WTC11 (cell line): ENCODE data around the gene FAM120AOS. TPM values are rescaled to one million over a fixed set of nuclear protein-coding genes. Genes with fewer than 3 reads are reported as not detected.

Source experiments
- ATAC-seq: fragments of 200-7000 bp; cut with Tn5 transposase; 2 replicates; pipeline ENCODE4 v1.10.0; 2021; ENCODE audit warnings: mild to moderate bottlenecking, moderate library complexity
- CTCF ChIA-PET: fragments of 300-600 bp; sonication (Branson Sonifier 250); formaldehyde crosslinking; loops from one replicate; lab custom pipeline; 2021; ENCODE audit warnings: antibody characterized with exemption; lab: Charles Lee
- POLR2A ChIA-PET: fragments of 350-600 bp; sonication (Branson Sonifier 250); formaldehyde crosslinking; loops from one replicate; lab custom pipeline; 2021; ENCODE audit warnings: antibody characterized with exemption; lab: Charles Lee
- DNase-seq: peaks from one replicate; pipeline ENCODE4 v3.0.0; 2021; ENCODE audit warnings: low spot score
- H3K27ac Mint-ChIP-seq: 2 replicates; pipeline ENCODE4 v1.8.0; 2021; ENCODE audit warnings: mixed read lengths
- H3K27me3 Mint-ChIP-seq: 2 replicates; pipeline ENCODE4 v1.8.0; 2021; ENCODE audit warnings: low read depth, mild to moderate bottlenecking, moderate library complexity, mixed read lengths
- H3K36me3 Mint-ChIP-seq: 2 replicates; pipeline ENCODE4 v1.8.0; 2021; ENCODE audit warnings: mixed read lengths
- H3K4me1 Mint-ChIP-seq: 2 replicates; pipeline ENCODE4 v1.8.0; 2022; ENCODE audit warnings: mixed read lengths
- H3K4me3 Mint-ChIP-seq: 2 replicates; pipeline ENCODE4 v1.8.0; 2021; ENCODE audit warnings: mild to moderate bottlenecking, moderate library complexity, mixed read lengths
- H3K9me3 Mint-ChIP-seq: 2 replicates; pipeline ENCODE4 v1.8.0; 2021; ENCODE audit warnings: mixed read lengths
- ATF1 ChIP-seq: sonication (generic); formaldehyde crosslinking; IDR thresholded peaks from 2 replicates; pipeline ENCODE4 v1.8.1; 2023; ENCODE audit warnings: mild to moderate bottlenecking, moderate library complexity, missing genetic modification reagents
- CREB1 ChIP-seq: sonication (generic); formaldehyde crosslinking; IDR thresholded peaks from 2 replicates; pipeline ENCODE4 v1.8.0; 2023; ENCODE audit warnings: mild to moderate bottlenecking, missing genetic modification reagents
- CTCF ChIP-seq: fragments of 200-600 bp; IDR thresholded peaks from 2 replicates; pipeline ENCODE4 v1.8.0; 2022; ENCODE audit warnings: antibody characterized with exemption
- GTF2I ChIP-seq: fragments of 250-450 bp; sonication (Bioruptor Pico); conservative IDR thresholded peaks from 2 replicates; pipeline ENCODE4 v1.4.0; 2021; ENCODE audit warnings: mild to moderate bottlenecking
- HMGA2 ChIP-seq: fragments of 250-450 bp; sonication (Bioruptor Pico); IDR thresholded peaks from 2 replicates; pipeline ENCODE4 v1.4.0; 2021; ENCODE audit warnings: mild to moderate bottlenecking, moderate library complexity
- IRF2 ChIP-seq: sonication (generic); formaldehyde crosslinking; IDR thresholded peaks from 2 replicates; pipeline ENCODE4 v1.8.0; 2022; ENCODE audit warnings: low read depth, missing genetic modification reagents, borderline replicate concordance
- JAZF1 ChIP-seq: fragments of 250-450 bp; sonication (Bioruptor Pico); IDR thresholded peaks from 2 replicates; pipeline ENCODE4 v1.9.0; 2021; ENCODE audit warnings: moderate library complexity, mild to moderate bottlenecking, inconsistent platforms
- JUN ChIP-seq: sonication (generic); formaldehyde crosslinking; IDR thresholded peaks from 2 replicates; pipeline ENCODE4 v1.8.0; 2023; ENCODE audit warnings: mild to moderate bottlenecking, missing genetic modification reagents
- MAX ChIP-seq: sonication (generic); formaldehyde crosslinking; IDR thresholded peaks from 2 replicates; pipeline ENCODE4 v1.8.0; 2022; ENCODE audit warnings: mild to moderate bottlenecking, missing genetic modification reagents
- PRDM15 ChIP-seq: sonication (generic); formaldehyde crosslinking; IDR thresholded peaks from 2 replicates; pipeline ENCODE4 v1.8.0; 2022; ENCODE audit warnings: missing genetic modification reagents
- SMAD4 ChIP-seq: sonication (generic); formaldehyde crosslinking; IDR thresholded peaks from 2 replicates; pipeline ENCODE4 v1.8.0; 2022; ENCODE audit warnings: mild to moderate bottlenecking, missing genetic modification reagents
- SOX15 ChIP-seq: fragments of 250-450 bp; sonication (Bioruptor Pico); IDR thresholded peaks from 2 replicates; pipeline ENCODE4 v1.9.0; 2021; ENCODE audit warnings: mild to moderate bottlenecking
- STAT6 ChIP-seq: sonication (generic); formaldehyde crosslinking; conservative IDR thresholded peaks from 2 replicates; pipeline ENCODE4 v1.8.1; 2023; ENCODE audit warnings: mild to moderate bottlenecking, low read depth, missing genetic modification reagents, moderate library complexity
- ZNF219 ChIP-seq: sonication (generic); formaldehyde crosslinking; IDR thresholded peaks from 2 replicates; pipeline ENCODE4 v1.8.0; 2023; ENCODE audit warnings: missing genetic modification reagents, mild to moderate bottlenecking, borderline replicate concordance
- ZNF281 ChIP-seq: sonication (generic); formaldehyde crosslinking; IDR thresholded peaks from 2 replicates; pipeline ENCODE4 v1.8.0; 2023; ENCODE audit warnings: mild to moderate bottlenecking, missing genetic modification reagents
- ZNF512 ChIP-seq: sonication (generic); formaldehyde crosslinking; IDR thresholded peaks from 2 replicates; pipeline ENCODE4 v1.8.1; 2022; ENCODE audit warnings: missing genetic modification reagents, borderline replicate concordance
- total RNA-seq: library from RNA; stranded (reverse); gene quantifications from 3 replicates; pipeline ENCODE4 v1.2.3, GENCODE V29; 2021

Gene FAM120AOS
- total RNA-seq, 1 experiment from 2014 or later = 44.4 TPM

GRCh38 chr9:93477397-93477796, 24.0 kb upstream of the FAM120AOS start:
- no peak for ATAC-seq
- Mint-ChIP-seq H3K27ac (peak overlapping the region; percentile 16; the same call in 1 of the 2 replicates), H3K9me3 (no peaks in the 10 kb centered on the region), H3K27me3 (no peaks in the 10 kb centered on the region), H3K4me3 (no peak overlapping the region), H3K4me1 (peaks cover 36% of the 10 kb centered on the region), H3K36me3 (peaks cover 22% of the 10 kb centered on the region)
- CTCF ChIA-PET = interaction anchor here (0.7 to 1.8 kb wide), 2 partner anchors 23 to 89 kb away, joined by 3 to 10 read pairs; no protein-coding TSS in a partner anchor
- no peak for TF ChIP-seq JUN (CRISPR knock-in tag)
- no peak for TF ChIP-seq HMGA2 (CRISPR knock-in tag)
- TF ChIP-seq SOX15 = no peak
- TF ChIP-seq MAX (CRISPR knock-in tag) = no peak
- TF ChIP-seq PRDM15 = no peak
- no peak for TF ChIP-seq ATF1 (CRISPR knock-in tag)
- TF ChIP-seq ZNF281 (CRISPR knock-in tag) = no peak
- no peak for TF ChIP-seq CREB1 (CRISPR knock-in tag)
- TF ChIP-seq JAZF1 = no peak
- no peak for TF ChIP-seq SMAD4 (CRISPR knock-in tag)
- TF ChIP-seq ZNF219 (CRISPR knock-in tag) = no peak
- TF ChIP-seq GTF2I (CRISPR knock-in tag) = no peak
- TF ChIP-seq CTCF = no peak
- TF ChIP-seq IRF2 (CRISPR knock-in tag) = no peak
- TF ChIP-seq ZNF512 = no peak
- no peak for TF ChIP-seq STAT6 (CRISPR knock-in tag)
- TF ChIP-seq, all 79 proteins: peak for 0
- POLR2A ChIA-PET = no interaction called here
- no peak for DNase-seq
